NCI-H1930 (cell line): ENCODE results near the gene PDC.
"Not testable (repeated sequence)": the region's sequence is repeated elsewhere in the genome, so short reads cannot be mapped to it uniquely, and the experiment has no call there.

Source experiments
- DNase-seq, 2 experiments: peaks; one replicate each; lab custom pipeline; 2025; lab: John Stamatoyannopoulos, UW

Gene PDC

DNA sequence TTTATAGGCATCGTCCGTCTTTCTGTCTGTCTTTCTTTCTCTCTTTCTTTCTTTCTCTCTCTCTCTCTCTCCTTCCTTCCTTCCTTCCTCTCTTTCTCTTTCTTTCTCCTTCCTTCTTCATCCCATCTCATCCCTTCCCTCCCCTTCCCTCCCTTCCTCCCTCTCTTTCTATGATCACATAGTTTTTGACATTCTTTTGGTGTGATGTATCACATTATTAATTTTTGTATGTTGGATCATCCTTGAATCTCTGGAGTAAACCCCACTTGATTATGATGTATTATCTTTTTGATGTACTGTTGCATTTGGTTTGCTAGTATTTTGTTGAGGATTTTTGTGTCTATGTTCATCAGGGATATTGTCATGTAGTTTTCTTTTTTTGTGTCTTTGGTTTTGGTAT, 59.5 kb downstream of the PDC start:
- DNase-seq, result not testable (repeated sequence)
